ENCODE data around the gene ZNF697.

GRCh38 chr1:119697598-119697997 lies 49.5 kb upstream of the ZNF697 start:
- TF ChIP-seq CTCF (IDR thresholded peaks at IDR 0.05) (no peak), POLR2AphosphoS5 (IDR thresholded peaks at IDR 0.05) (no peak)

Measured in stomach (tissue), 4 donors.